ENCODE measurements around the gene KIF15. TPM values are rescaled to one million over a fixed set of nuclear protein-coding genes. Genes with fewer than 3 reads are reported as not detected.

Gene KIF15
- total RNA-seq, 1 donor from 2014 or later, result 11.3 TPM

DNA sequence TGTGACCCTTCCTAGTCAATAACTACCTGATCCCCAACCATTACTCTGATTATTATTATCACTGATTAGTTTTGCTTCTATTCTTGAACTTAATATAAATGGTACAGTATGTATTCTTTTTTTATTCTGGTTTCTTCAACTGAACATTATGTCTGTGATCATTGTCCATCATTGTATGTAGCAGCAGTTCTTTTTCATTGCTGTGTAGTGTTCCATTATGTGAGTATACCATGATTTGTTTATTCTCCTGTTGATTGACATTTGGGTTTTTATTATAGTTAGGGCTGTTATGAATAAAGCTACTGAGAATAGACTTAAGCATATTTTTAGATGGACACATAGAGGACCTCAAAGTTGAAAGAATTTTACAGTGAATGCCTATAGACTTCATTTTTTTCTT lies 2.7 kb downstream of the KIF15 start:
- no peak for DNase-seq (ENCODE audit: low spot score in 2 of 2, unreplicated experiment in 2 of 2)
- H3K9me3 Mint-ChIP-seq, result peaks cover 26% of the 10 kb centered on the region
- TF ChIP-seq, protein P1, sequence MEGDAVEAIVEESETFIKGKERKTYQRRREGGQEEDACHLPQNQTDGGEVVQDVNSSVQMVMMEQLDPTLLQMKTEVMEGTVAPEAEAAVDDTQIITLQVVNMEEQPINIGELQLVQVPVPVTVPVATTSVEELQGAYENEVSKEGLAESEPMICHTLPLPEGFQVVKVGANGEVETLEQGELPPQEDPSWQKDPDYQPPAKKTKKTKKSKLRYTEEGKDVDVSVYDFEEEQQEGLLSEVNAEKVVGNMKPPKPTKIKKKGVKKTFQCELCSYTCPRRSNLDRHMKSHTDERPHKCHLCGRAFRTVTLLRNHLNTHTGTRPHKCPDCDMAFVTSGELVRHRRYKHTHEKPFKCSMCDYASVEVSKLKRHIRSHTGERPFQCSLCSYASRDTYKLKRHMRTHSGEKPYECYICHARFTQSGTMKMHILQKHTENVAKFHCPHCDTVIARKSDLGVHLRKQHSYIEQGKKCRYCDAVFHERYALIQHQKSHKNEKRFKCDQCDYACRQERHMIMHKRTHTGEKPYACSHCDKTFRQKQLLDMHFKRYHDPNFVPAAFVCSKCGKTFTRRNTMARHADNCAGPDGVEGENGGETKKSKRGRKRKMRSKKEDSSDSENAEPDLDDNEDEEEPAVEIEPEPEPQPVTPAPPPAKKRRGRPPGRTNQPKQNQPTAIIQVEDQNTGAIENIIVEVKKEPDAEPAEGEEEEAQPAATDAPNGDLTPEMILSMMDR (IDR thresholded peaks at IDR 0.05; ENCODE audit: unreplicated experiment), result no peak
- no peaks in the 10 kb centered on the region for H3K27me3 Mint-ChIP-seq (ENCODE audit: low read depth)
- H3K27ac Mint-ChIP-seq, result no peak overlapping the region
- peaks cover 13% of the 10 kb centered on the region for H3K4me1 Mint-ChIP-seq
- H3K36me3 Mint-ChIP-seq, result peaks cover 42% of the 10 kb centered on the region
- H3K4me3 Mint-ChIP-seq, result no peak overlapping the region

DNA sequence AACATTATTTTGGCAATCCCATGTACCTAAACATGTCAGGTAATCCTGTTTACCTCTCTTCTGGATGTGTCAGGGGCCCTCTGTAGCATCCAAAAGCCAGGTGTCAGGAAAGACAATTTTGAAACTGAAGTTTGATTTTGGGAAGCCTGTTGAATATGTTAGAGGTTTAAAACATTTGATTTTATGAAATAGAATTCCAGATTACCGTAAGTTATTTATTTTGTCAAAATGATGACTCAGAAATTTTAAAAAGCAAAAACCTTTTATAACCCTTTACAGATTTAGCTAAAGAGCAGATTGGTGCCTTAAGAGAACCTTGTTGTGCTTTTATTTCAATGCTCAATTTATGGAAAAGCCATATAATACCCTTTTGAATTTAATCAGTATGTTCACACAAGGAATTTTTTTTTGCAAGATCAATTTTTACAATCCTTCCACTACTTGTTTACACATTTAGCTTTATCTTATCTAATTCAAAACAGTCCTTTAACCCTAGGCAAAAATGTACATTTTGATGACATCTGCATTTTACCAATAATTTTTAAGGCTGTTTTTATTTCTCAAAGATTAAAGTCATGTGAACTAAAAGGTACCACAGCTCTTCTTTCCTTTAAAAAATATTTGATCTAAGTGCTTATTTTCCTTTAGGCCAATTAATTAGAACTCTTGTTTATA lies 10.0 kb downstream of the KIF15 start:
- H3K27me3 Mint-ChIP-seq (ENCODE audit: low read depth), result no peaks in the 10 kb centered on the region
- DNase-seq (ENCODE audit: low spot score in 2 of 2, unreplicated experiment in 2 of 2), result no peak
- H3K4me3 Mint-ChIP-seq, result no peak overlapping the region
- H3K4me1 Mint-ChIP-seq, result no peaks in the 10 kb centered on the region
- TF ChIP-seq, protein P1 (IDR thresholded peaks at IDR 0.05; ENCODE audit: unreplicated experiment), result no peak
- no peak overlapping the region for H3K27ac Mint-ChIP-seq
- H3K36me3 Mint-ChIP-seq, result peaks cover 55% of the 10 kb centered on the region
- H3K9me3 Mint-ChIP-seq, result peaks cover 51% of the 10 kb centered on the region

DNA sequence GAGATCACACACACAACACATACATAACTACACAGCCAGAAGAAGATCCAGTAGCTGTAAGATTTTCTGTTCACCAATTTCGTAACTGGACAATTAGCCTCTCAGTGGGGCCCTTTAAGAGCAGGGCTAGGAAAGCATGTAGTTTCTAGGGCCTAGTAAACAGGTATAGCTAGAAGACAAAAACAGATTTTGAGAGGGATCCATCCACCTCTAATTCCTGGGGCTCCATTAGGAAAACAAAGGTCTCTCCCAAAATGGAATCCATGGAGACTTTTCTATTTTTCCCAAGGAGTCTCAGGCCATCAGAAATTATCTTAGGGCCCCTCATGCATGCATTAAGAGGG lies 10.5 kb downstream of the KIF15 start:
- H3K9me3 Mint-ChIP-seq, result peaks cover 49% of the 10 kb centered on the region
- no peak overlapping the region for H3K4me3 Mint-ChIP-seq
- peaks cover 53% of the 10 kb centered on the region for H3K36me3 Mint-ChIP-seq
- no peak for DNase-seq (ENCODE audit: low spot score in 2 of 2, unreplicated experiment in 2 of 2)
- no peaks in the 10 kb centered on the region for H3K27me3 Mint-ChIP-seq (ENCODE audit: low read depth)
- H3K4me1 Mint-ChIP-seq, result no peaks in the 10 kb centered on the region
- TF ChIP-seq, protein P1 (IDR thresholded peaks at IDR 0.05; ENCODE audit: unreplicated experiment), result no peak
- H3K27ac Mint-ChIP-seq, result no peak overlapping the region

DNA sequence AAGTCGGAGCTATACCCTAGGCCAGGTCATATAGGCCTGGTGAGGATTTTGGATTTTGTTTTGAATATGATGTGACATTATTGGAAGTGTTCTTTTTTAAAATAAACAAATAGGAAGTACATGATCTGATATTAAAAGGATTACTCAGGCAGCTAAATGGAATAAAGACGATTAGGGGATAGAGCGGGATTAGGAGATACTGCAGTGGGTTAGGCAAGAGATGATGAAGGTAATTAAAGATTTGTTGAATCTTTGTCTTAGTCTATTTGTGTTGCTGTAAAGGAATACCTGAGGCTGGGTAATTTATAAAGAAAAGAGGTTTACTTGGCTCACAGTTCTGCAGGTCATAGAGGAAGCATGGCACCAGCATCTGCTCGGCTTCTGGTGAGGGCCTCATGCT lies 21.3 kb downstream of the KIF15 start:
- H3K4me1 Mint-ChIP-seq, result no peaks in the 10 kb centered on the region
- DNase-seq (ENCODE audit: low spot score in 2 of 2, unreplicated experiment in 2 of 2), result no peak
- no peaks in the 10 kb centered on the region for H3K27me3 Mint-ChIP-seq (ENCODE audit: low read depth)
- H3K4me3 Mint-ChIP-seq, result no peak overlapping the region
- TF ChIP-seq, protein P1 (IDR thresholded peaks at IDR 0.05; ENCODE audit: unreplicated experiment), result no peak
- peaks cover 17% of the 10 kb centered on the region for H3K36me3 Mint-ChIP-seq
- no peak overlapping the region for H3K27ac Mint-ChIP-seq
- H3K9me3 Mint-ChIP-seq, result no peaks in the 10 kb centered on the region

DNA sequence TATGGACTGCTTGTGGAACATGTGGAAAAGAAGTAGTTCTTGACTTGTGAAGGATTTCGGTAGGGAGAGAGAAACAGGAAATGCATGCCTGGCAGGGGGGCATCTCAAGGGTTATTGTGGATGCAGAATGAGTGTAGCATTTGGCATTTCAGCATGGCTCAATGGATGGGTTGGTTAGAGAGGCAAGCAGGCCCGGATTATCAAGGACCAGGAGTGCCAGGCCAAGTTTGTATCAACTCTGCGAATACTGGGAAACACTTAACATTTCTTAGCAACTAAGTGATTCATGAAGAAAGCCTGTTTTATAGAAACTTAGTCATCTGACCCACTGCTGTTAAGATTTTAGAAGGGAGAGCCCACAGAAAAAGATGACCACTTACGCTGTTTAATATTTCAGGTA lies 33.6 kb downstream of the KIF15 start:
- no peak overlapping the region for H3K4me3 Mint-ChIP-seq
- no peaks in the 10 kb centered on the region for H3K27me3 Mint-ChIP-seq (ENCODE audit: low read depth)
- no peaks in the 10 kb centered on the region for H3K9me3 Mint-ChIP-seq
- TF ChIP-seq, protein P1 (IDR thresholded peaks at IDR 0.05; ENCODE audit: unreplicated experiment), result no peak
- peaks cover 11% of the 10 kb centered on the region for H3K36me3 Mint-ChIP-seq
- DNase-seq (ENCODE audit: low spot score in 2 of 2, unreplicated experiment in 2 of 2), result no peak
- H3K4me1 Mint-ChIP-seq, result no peaks in the 10 kb centered on the region
- no peak overlapping the region for H3K27ac Mint-ChIP-seq

DNA sequence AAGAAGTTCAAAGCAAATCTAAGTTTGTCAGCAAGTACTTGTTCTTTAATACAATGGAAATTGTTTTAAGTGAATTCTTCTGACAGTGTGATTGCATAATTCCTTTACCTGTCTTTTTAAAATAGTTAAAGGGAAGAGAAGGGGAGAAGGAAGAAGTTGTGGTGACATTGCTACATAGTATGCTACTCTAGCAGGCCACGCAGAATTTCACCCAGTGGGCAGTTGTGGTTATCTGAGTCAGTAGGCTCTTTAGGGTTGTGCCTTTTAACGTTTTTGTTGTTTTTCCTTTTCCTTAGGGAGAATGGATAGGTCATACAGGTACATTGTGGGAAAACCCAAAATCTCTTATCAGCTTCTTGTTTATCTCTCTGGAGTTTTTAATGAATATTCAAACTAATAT lies 40.4 kb downstream of the KIF15 start:
- Mint-ChIP-seq H3K27me3 (ENCODE audit: low read depth) (no peaks in the 10 kb centered on the region), H3K4me1 (no peaks in the 10 kb centered on the region), H3K9me3 (no peaks in the 10 kb centered on the region), H3K27ac (no peak overlapping the region), H3K36me3 (peaks cover 13% of the 10 kb centered on the region), H3K4me3 (no peak overlapping the region)
- TF ChIP-seq, protein P1 (IDR thresholded peaks at IDR 0.05; ENCODE audit: unreplicated experiment), result no peak
- no peak for DNase-seq (ENCODE audit: low spot score in 2 of 2, unreplicated experiment in 2 of 2)

Measured in mesothelial cell of epicardium (in vitro differentiated cells).